C4-2B (cell line): ENCODE measurements around the gene GID4.

Source experiments
- CTCF ChIP-seq: fragments of 450-650 bp; conservative IDR thresholded peaks from 2 replicates; pipeline ENCODE4 v1.5.1; 2017; ENCODE audit warnings: mild to moderate bottlenecking
- ZFX ChIP-seq: fragments of 450-650 bp; IDR thresholded peaks from 2 replicates; pipeline ENCODE4 v1.6.1; 2017

- TF ChIP-seq CTCF (no peak), ZFX (no peak)
Observed at GRCh38 chr17:17993366-17993765, 45.8 kb upstream of the GID4 start.
